Peyer's patch (tissue), 4 donors: ENCODE data around the gene ZBTB16. TPM values are rescaled to one million over a fixed set of nuclear protein-coding genes. Genes with fewer than 3 reads are reported as not detected.

Experiments
- DNase-seq, 3 donors: peaks; one replicate each; pipeline ENCODE4 v3.0.0-alpha.2; 2017 to 2019
- H3K27ac ChIP-seq, 4 donors: fragments of 200-600 bp; sonication (generic); one replicate each; pipeline ENCODE4 v1.5.1; 2016 to 2019
- H3K27me3 ChIP-seq, 2 donors: fragments of 200-600 bp; sonication (generic); one replicate each; pipeline ENCODE4 v1.5.1; 2019
- H3K36me3 ChIP-seq, 3 donors: fragments of 200-600 bp; sonication (generic); one replicate each; pipeline ENCODE4 v1.5.1; 2016 to 2019
- H3K4me1 ChIP-seq, 4 donors: fragments of 200-600 bp; sonication (generic); one replicate each; pipeline ENCODE4 v1.5.1; 2016 to 2019
- H3K4me3 ChIP-seq, 4 donors: fragments of 200-600 bp; sonication (generic); 1 replicate in 3 of 4; 2 replicates in 1 of 4; pipeline ENCODE4 v1.5.1; 2016 to 2019; ENCODE audit warnings: mild to moderate bottlenecking in 1 of 4
- H3K9me3 ChIP-seq, 4 donors: fragments of 200-600 bp; sonication (generic); one replicate each; pipeline ENCODE4 v1.5.1; 2016 to 2019; ENCODE audit warnings: mild to moderate bottlenecking in 1 of 4
- POLR2A ChIP-seq, 2 donors: fragments of 450-650 bp; IDR thresholded peaks; one replicate each; pipeline ENCODE4 v1.5.1; 2017; ENCODE audit warnings: antibody characterized with exemption in 2 of 2, mild to moderate bottlenecking in 2 of 2, moderate library complexity in 2 of 2
- total RNA-seq, 4 donors: library from RNA; depleted of rRNA; stranded (reverse); fragments of >200 nt; gene quantifications; one replicate each; pipeline ENCODE4 v1.1.0, GENCODE V29; 2016
- TF ChIP-seq, protein P1 (sequence below), 6 experiments: fragments of 450-650 bp in 4 of 6; fragments of 200-600 bp in 2 of 6; sonication (generic) in 1 of 6; IDR thresholded peaks; one replicate each; pipeline ENCODE4 v1.5.1; 2017 to 2019; ENCODE audit warnings: antibody characterized with exemption in 6 of 6, mild to moderate bottlenecking in 3 of 6, moderate library complexity in 1 of 6

ZBTB16 gene
- total RNA-seq, 4 donors from 2014 or later = 84.8 to 257 (median 155) TPM

DNA sequence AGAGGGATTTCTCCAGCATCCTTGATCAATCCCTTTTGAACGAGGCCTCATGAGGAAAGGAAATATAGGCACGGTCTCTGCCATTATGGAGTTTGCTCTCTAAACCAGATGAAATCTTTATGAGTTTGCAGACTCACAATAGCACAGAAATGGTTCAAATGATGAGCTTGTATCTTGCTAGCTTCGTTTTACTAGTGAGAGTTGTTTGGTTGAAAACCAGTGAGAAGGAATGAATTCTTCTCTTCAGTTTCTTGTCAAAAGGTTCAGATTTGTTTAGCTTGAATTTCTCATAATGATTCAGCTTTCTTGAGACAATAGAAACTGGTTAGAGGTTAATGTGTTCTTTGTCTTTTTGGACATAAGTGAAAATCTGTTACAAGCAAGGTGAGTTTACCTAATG is 92.7 kb downstream of the ZBTB16 start:
- DNase-seq = no peak
- peaks cover 0 to 17% (median 0%) of the 10 kb centered on the region in 3 donors for H3K36me3 ChIP-seq
- H3K27ac ChIP-seq = peak overlapping the region; percentile 6 to 95 (median 52)
- no peaks in the 10 kb centered on the region for H3K9me3 ChIP-seq
- TF ChIP-seq, protein P1, sequence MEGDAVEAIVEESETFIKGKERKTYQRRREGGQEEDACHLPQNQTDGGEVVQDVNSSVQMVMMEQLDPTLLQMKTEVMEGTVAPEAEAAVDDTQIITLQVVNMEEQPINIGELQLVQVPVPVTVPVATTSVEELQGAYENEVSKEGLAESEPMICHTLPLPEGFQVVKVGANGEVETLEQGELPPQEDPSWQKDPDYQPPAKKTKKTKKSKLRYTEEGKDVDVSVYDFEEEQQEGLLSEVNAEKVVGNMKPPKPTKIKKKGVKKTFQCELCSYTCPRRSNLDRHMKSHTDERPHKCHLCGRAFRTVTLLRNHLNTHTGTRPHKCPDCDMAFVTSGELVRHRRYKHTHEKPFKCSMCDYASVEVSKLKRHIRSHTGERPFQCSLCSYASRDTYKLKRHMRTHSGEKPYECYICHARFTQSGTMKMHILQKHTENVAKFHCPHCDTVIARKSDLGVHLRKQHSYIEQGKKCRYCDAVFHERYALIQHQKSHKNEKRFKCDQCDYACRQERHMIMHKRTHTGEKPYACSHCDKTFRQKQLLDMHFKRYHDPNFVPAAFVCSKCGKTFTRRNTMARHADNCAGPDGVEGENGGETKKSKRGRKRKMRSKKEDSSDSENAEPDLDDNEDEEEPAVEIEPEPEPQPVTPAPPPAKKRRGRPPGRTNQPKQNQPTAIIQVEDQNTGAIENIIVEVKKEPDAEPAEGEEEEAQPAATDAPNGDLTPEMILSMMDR (IDR thresholded peaks at IDR 0.05) = no peak
- H3K4me1 ChIP-seq = peaks cover 0 to 56% (median 5%) of the 10 kb centered on the region in 4 donors
- no peak overlapping the region for H3K4me3 ChIP-seq
- no peaks in the 10 kb centered on the region for H3K27me3 ChIP-seq

DNA sequence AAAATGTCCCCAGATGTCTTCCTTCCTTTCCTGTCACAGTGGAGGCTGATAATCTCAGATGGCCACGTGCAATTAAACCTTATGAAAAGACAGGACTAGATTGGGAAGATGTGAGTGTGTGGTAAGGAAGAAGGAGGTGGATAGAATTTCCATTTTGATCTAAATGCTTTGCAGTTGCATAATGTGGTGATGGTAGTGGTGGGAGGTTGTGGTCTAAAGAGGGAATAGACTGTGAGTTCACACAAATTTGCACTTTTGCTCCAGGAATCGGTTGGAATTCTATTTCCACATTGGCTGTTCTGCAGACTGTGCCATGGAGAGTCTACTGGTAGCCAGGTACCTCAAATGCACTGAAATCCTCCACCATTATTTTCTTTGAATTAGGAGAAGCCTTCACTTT is 93.3 kb downstream of the ZBTB16 start:
- TF ChIP-seq, protein P1 (IDR thresholded peaks at IDR 0.05) = no peak
- DNase-seq = no peak
- Histone ChIP-seq H3K4me3 (no peak overlapping the region), H3K4me1 (peaks cover 0 to 62% (median 5%) of the 10 kb centered on the region in 4 donors), H3K27me3 (no peaks in the 10 kb centered on the region), H3K9me3 (no peaks in the 10 kb centered on the region), H3K36me3 (peaks cover 0 to 23% (median 0%) of the 10 kb centered on the region in 3 donors), H3K27ac (peak overlapping the region; percentile 6 to 95 (median 52))

DNA sequence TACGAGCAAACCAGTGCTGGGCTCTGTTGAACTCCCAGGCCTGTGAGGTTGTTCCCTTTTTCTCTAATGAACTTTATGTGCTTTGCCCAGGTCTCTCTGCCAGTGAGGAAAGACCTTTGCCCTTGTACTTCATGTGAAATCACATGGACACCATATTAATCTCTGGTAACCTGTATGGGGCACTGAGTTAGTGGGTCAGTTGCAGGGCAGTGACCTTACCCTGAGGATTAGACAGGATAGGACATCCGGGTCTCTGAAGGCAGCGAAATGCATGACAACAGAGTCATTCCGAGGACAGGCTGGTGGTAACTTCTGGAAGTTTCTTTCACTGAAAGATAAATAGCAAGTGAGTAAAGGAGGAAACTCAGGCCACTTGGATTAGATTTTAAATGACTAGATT is 93.7 kb downstream of the ZBTB16 start:
- Histone ChIP-seq H3K4me3 (no peak overlapping the region), H3K4me1 (peaks cover 0 to 62% (median 3%) of the 10 kb centered on the region in 4 donors), H3K27me3 (no peaks in the 10 kb centered on the region), H3K27ac (peak overlapping the region; percentile 25 to 95 (median 72)), H3K9me3 (no peaks in the 10 kb centered on the region), H3K36me3 (peaks cover 0 to 27% (median 0%) of the 10 kb centered on the region in 3 donors)
- peak in 1 of 3 donors; percentile 80 for DNase-seq
- TF ChIP-seq POLR2A (IDR thresholded peaks at IDR 0.05) = peak in 1 of 2 donors; percentile 47
- TF ChIP-seq, protein P1 (IDR thresholded peaks at IDR 0.05) = peak in 1 of 6 experiments; percentile 40

DNA sequence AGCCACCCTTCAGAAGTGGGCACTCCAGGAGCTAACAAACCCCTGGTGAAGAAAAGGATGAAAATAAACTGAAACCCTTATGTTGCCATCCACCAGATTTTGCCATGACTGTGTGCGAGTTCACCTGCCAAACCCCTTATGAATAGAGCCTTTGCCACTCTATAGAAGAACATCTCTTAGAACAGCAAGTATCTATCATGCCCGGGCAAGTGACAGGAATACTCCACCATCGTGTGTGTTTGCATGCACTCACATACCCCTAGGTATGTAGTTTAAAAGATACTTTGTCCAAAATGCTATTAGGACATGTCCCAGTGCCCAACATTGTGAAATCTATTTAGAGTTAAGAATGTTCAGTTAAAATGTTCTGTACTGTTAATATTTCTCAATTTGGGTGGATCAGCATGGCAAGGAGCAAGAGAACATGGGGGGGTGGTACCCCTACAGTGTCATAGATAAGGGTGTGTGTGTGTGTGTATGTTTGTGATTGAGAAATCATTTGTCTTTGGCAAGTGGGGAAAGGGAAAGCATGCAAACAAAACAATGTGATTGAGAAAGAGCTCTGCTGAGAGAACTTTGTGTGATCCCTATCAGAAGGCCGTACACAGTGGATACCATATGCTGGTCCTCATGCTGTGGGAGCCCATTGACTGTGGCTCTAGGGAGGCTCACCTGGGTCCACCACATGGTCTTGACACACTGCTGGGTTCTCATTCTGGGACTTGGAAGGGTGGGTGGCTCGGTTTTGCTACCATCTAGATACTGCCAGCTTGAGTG is 94.9 kb downstream of the ZBTB16 start:
- Histone ChIP-seq H3K27ac (peak overlapping the region; percentile 50 to 95 (median 72)), H3K36me3 (peaks cover 0 to 29% (median 0%) of the 10 kb centered on the region in 3 donors), H3K4me1 (peaks cover 8 to 74% (median 11%) of the 10 kb centered on the region in 4 donors), H3K4me3 (no peak overlapping the region), H3K27me3 (no peaks in the 10 kb centered on the region), H3K9me3 (no peaks in the 10 kb centered on the region)
- no peak for TF ChIP-seq POLR2A (IDR thresholded peaks at IDR 0.05)
- TF ChIP-seq, protein P1 (IDR thresholded peaks at IDR 0.05) = no peak
- DNase-seq = no peak

DNA sequence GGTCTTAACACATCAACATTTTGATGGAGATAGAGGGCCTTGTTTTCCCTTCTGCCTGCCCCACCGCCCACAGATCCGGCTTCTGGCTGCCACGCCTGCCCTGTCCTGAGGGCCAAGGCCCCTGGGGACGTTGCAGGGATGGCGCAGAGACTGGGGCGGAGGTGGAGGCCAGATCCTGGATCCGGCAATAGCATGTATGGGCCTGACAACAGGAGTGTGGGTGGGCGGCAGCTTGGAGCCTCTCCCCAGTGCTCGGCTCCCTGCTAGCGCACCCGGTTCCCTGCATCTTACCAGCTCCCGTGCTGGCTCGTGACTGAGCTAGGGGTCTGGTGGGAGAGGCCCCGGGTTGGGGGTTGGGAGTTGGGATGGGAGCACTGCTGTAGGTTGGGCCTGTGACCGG is 95.6 kb downstream of the ZBTB16 start:
- Histone ChIP-seq H3K4me3 (no peak overlapping the region), H3K4me1 (peaks cover 11 to 73% (median 15%) of the 10 kb centered on the region in 4 donors), H3K36me3 (peaks cover 0 to 29% (median 0%) of the 10 kb centered on the region in 3 donors), H3K9me3 (no peaks in the 10 kb centered on the region), H3K27ac (peak overlapping the region; percentile 50 to 95 (median 72)), H3K27me3 (no peaks in the 10 kb centered on the region)
- TF ChIP-seq POLR2A (IDR thresholded peaks at IDR 0.05) = no peak
- TF ChIP-seq, protein P1 (IDR thresholded peaks at IDR 0.05) = no peak
- DNase-seq = no peak
